ENCODE results near the gene CPNE5. TPM values are rescaled to one million over a fixed set of nuclear protein-coding genes. Genes with fewer than 3 reads are reported as not detected.
"Not testable (repeated sequence)": the region's sequence is repeated elsewhere in the genome, so short reads cannot be mapped to it uniquely, and the experiment has no call there.

The CPNE5 gene
- total RNA-seq, 6 experiments from 2014 or later: 0.12 to 0.84 (median 0.23) TPM

- no peaks in the 10 kb centered on the region for H3K36me3 ChIP-seq
- intact Hi-C loops (cut with DNase I): no loop called here
- H3K27me3 ChIP-seq: no peaks in the 10 kb centered on the region
- H3K4me3 ChIP-seq: no peak overlapping the region
- no peak for DNase-seq
- TF ChIP-seq POLR2A (IDR thresholded peaks at IDR 0.05) (no peak), CTCF (IDR thresholded peaks at IDR 0.05) (no peak)
- H3K27ac ChIP-seq: no peak overlapping the region
- WGBS (ENCODE audit: insufficient coverage, low coverage, low lambda C conversion rate, missing lambda C conversion rate): 80% methylated on average over 4 of the region's 11 CpGs
- no peaks in the 10 kb centered on the region for H3K9me3 ChIP-seq
- ATAC-seq: peak in 1 of 4 donors; percentile 5
- H3K4me1 ChIP-seq: no peaks in the 10 kb centered on the region
These were observed 110.7 kb downstream of the CPNE5 start for GRCh38 chr6:36728289-36729160.

GRCh38 chr6:36727505-36728021 lies 111.7 kb downstream of the CPNE5 start:
- H3K36me3 ChIP-seq: no peaks in the 10 kb centered on the region
- no peaks in the 10 kb centered on the region for H3K9me3 ChIP-seq
- H3K27ac ChIP-seq: no peak overlapping the region
- 100% methylated on average over 1 of the region's 7 CpGs for WGBS (ENCODE audit: insufficient coverage, low coverage, low lambda C conversion rate, missing lambda C conversion rate)
- H3K4me3 ChIP-seq: no peak overlapping the region
- intact Hi-C loops (cut with DNase I): no loop called here
- H3K4me1 ChIP-seq: no peaks in the 10 kb centered on the region
- TF ChIP-seq POLR2A (IDR thresholded peaks at IDR 0.05) (no peak), CTCF (IDR thresholded peaks at IDR 0.05) (no peak)
- ATAC-seq: no peak
- no peak for DNase-seq
- H3K27me3 ChIP-seq: no peaks in the 10 kb centered on the region

GRCh38 chr6:36725581-36725980 lies 113.7 kb downstream of the CPNE5 start:
- intact Hi-C loops (cut with DNase I): no loop called here
- DNase-seq (no peak), ATAC-seq (no peak)
- no peaks in the 10 kb centered on the region for H3K36me3 ChIP-seq
- 87% methylated on average over 7 of the region's 7 CpGs for WGBS (ENCODE audit: insufficient coverage, low coverage, low lambda C conversion rate, missing lambda C conversion rate)
- no peaks in the 10 kb centered on the region for H3K27me3 ChIP-seq
- no peak overlapping the region for H3K27ac ChIP-seq
- no peak overlapping the region for H3K4me3 ChIP-seq
- H3K9me3 ChIP-seq: no peaks in the 10 kb centered on the region
- TF ChIP-seq POLR2A (IDR thresholded peaks at IDR 0.05) (no peak), CTCF (IDR thresholded peaks at IDR 0.05) (no peak)
- H3K4me1 ChIP-seq: no peaks in the 10 kb centered on the region

- no peak for TF ChIP-seq POLR2A (IDR thresholded peaks at IDR 0.05)
- peak; percentile 49 to 70 (median 58) for TF ChIP-seq CTCF (IDR thresholded peaks at IDR 0.05)
- H3K27ac ChIP-seq: no peak overlapping the region
- no peaks in the 10 kb centered on the region for H3K4me1 ChIP-seq
- intact Hi-C loops (cut with DNase I): no loop called here
- ATAC-seq (peak; percentile 91 to 96 (median 92)), DNase-seq (peak; percentile 76 to 86 (median 78))
- no peak overlapping the region for H3K4me3 ChIP-seq
- no peaks in the 10 kb centered on the region for H3K9me3 ChIP-seq
- no peaks in the 10 kb centered on the region for H3K36me3 ChIP-seq
- no peaks in the 10 kb centered on the region for H3K27me3 ChIP-seq
- 45% methylated on average over 12 of the region's 13 CpGs for WGBS (ENCODE audit: insufficient coverage, low coverage, low lambda C conversion rate, missing lambda C conversion rate)
These were observed 114.5 kb downstream of the CPNE5 start for GRCh38 chr6:36724514-36725390.

- ATAC-seq; H3K36me3 ChIP-seq; DNase-seq; H3K4me1 ChIP-seq; H3K9me3 ChIP-seq; H3K4me3 ChIP-seq; H3K27ac ChIP-seq; intact Hi-C loops (cut with DNase I); H3K27me3 ChIP-seq: not testable (repeated sequence)
- WGBS (ENCODE audit: insufficient coverage, low coverage, low lambda C conversion rate, missing lambda C conversion rate): 73% methylated on average over 4 of the region's 4 CpGs
These were observed 115.3 kb downstream of the CPNE5 start for GRCh38 chr6:36723992-36724391.
